SK-N-SH (cell line): ENCODE results near the gene AGBL1.

Experiments
- CHD2 ChIP-seq: fragments of 150-350 bp; IDR thresholded peaks from 2 replicates; pipeline ENCODE4 v1.6.1; 2018; ENCODE audit warnings: low read length; ENCODE audit not compliant: partially characterized antibody
- CTCF ChIP-seq: fragments of 200-600 bp; sonication (generic); IDR thresholded peaks from 2 replicates; pipeline ENCODE4 v1.6.1; 2017; ENCODE audit warnings: antibody characterized with exemption, mild to moderate bottlenecking, moderate library complexity
- EP300 ChIP-seq, 2 experiments: IDR thresholded peaks; 2 replicates each; pipeline versions ENCODE4 v1.4.0 to v1.6.1; 2012; ENCODE audit warnings: borderline replicate concordance in 1 of 2, low read depth in 1 of 2, low read length in 1 of 2
- FOSL2 ChIP-seq: IDR thresholded peaks from 2 replicates; pipeline ENCODE4 v1.4.0; 2012; ENCODE audit warnings: low read depth, mild to moderate bottlenecking, moderate library complexity, borderline replicate concordance
- MAX ChIP-seq: IDR thresholded peaks from 2 replicates; pipeline ENCODE4 v1.4.0; 2012; ENCODE audit warnings: low read depth
- POLR2AphosphoS5 ChIP-seq: IDR thresholded peaks from 2 replicates; pipeline ENCODE4 v1.6.1; 2012; ENCODE audit warnings: low read depth, low read length
- RAD21 ChIP-seq: IDR thresholded peaks from 2 replicates; pipeline ENCODE4 v1.6.1; 2012; ENCODE audit warnings: mild to moderate bottlenecking, low read length
- RCOR1 ChIP-seq: fragments of 150-350 bp; IDR thresholded peaks from 2 replicates; pipeline ENCODE4 v1.6.1; 2017; ENCODE audit warnings: antibody characterized with exemption, low read length
- RXRA ChIP-seq: IDR thresholded peaks from 2 replicates; pipeline ENCODE4 v1.4.0; 2012; ENCODE audit warnings: low read depth, mild to moderate bottlenecking, borderline replicate concordance
- SMC3 ChIP-seq: IDR thresholded peaks from 2 replicates; pipeline ENCODE4 v1.6.1; 2012; ENCODE audit warnings: low read depth, low read length, improper control_type of control experiment
- TCF12 ChIP-seq: IDR thresholded peaks from 2 replicates; pipeline ENCODE4 v1.4.0; 2012

- TF ChIP-seq RCOR1 (no peak), CTCF (peak; percentile 45; the same call in 1 of the 2 replicates), TCF12 (no peak), EP300 (IDR thresholded peaks at IDR 0.05; ENCODE audit: borderline replicate concordance in 1 of 2, low read depth in 1 of 2, low read length in 1 of 2) (no peak), RAD21 (peak; percentile 56), POLR2AphosphoS5 (no peak), MAX (no peak), FOSL2 (no peak), RXRA (no peak), SMC3 (peak; percentile 47), CHD2 (no peak)
Measured at GRCh38 chr15:86743283-86743903, 663.7 kb downstream of the AGBL1 start.
